Measurements from ENCODE around the gene EXOSC1.

EXOSC1 gene, protein sequence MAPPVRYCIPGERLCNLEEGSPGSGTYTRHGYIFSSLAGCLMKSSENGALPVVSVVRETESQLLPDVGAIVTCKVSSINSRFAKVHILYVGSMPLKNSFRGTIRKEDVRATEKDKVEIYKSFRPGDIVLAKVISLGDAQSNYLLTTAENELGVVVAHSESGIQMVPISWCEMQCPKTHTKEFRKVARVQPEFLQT

DNA sequence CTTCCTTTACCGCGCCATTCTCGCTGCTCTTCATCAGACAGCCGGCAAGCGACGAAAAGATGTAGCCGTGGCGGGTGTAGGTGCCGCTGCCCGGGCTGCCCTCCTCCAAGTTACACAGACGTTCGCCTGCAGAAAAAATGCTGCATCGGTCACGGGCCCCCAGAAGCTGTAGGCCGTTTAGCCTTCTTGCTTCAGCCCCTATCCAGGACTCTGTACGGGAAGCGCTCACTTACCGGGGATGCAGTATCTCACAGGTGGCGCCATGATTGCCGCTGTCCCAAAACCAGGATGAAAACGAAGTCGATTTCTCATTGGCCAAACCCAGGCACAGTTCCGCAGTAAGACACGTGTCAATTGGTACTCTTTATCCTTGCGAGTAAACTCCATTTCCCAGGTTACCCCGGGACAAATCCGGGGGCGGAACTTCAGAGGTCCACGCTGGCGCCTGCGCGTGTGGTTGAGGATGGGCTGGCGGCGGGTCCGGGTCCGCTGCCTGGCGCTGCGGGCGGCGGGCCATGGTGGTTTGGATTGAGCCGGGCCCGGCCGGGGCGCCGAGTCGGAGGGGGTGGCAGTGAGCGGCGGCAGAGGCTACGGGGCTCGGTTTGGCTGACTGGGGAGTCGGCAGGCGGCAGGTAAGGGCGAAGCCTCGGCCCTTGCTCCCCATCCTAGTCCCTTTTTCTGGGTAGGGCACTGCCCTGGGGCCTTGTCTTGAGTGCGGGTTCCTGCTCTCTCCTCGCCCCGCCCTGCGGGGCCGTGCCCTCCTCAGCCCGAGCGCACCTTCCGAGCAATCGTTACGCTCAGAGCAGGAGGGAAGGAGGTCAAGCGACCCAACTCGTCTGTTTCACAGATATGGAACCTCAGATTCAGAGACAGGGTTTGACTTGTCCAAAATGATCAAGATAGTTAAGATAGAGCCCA is at the start of gene EXOSC1, which contains the start of gene ZDHHC16:
Gene EXOSC1, minus strand, starts transcription at position 285 of the 918 bp plus-strand sequence. Its CDS starts 21 bp downstream, at position 264.
Gene ZDHHC16, plus strand, starts transcription at position 454 of the 918 bp plus-strand sequence. CDS start 5,501 bp downstream, outside the sequence.
- no peak for TF ChIP-seq Cebpa-rat (IDR thresholded peaks at IDR 0.05)
- Histone ChIP-seq H3K27me3 (no peaks in the 10 kb centered on the region), H3K9ac (peak within 1 kb of the TSS; percentile 87), H3K27ac (peak within 1 kb of the TSS; percentile 77), H4K20me1 (peaks cover 44% of the 10 kb centered on the region), H3K36me3 (peaks cover 42% of the 10 kb centered on the region), H3K4me2 (peak within 1 kb of the TSS; percentile 93), H3K4me3 (peak within 1 kb of the TSS; percentile 85), H3K4me1 (peaks cover 41% of the 10 kb centered on the region), H3K9me3 (no peaks in the 10 kb centered on the region)

DNA sequence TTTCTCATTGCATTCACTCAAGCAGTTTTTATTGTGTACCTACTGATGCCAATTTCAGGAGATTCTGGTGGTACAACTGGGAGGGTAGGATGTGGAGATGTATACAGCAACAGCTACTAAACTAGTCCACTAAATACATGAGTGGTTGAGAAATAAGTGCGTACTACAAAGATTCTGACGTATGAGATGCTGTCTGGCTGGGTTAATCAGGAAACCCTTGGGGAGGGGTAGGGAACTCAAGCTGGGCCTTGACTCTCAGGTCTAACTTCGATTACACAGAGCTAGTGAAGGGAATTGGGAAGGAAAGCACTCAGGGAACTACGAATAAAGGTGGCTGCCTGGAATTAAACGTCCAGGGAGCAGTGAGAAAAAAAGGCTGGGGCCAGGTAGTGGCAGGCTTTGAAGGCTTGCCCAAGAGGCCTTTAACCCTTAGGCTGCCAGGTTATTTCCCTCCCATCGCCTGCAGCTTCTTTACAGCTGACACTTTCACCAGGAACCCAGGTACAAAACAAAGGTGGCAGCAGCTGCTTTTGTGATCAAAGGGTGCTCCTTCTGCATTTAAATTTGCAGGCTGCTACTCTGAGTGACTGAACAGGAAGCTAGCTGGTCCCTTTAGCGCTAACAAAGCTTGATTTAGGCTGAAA is 49.2 kb upstream of the EXOSC1 start:
- Histone ChIP-seq H3K4me3 (no peak overlapping the region), H3K9me3 (no peaks in the 10 kb centered on the region), H3K4me2 (peak overlapping the region; percentile 52), H3K27me3 (peaks cover 12% of the 10 kb centered on the region), H4K20me1 (peaks cover 90% of the 10 kb centered on the region), H3K36me3 (peaks cover 27% of the 10 kb centered on the region), H3K4me1 (peaks cover 68% of the 10 kb centered on the region), H3K9ac (peak overlapping the region; percentile 23), H3K27ac (no peak overlapping the region)
- no peak for TF ChIP-seq Cebpa-rat (IDR thresholded peaks at IDR 0.05)

DNA sequence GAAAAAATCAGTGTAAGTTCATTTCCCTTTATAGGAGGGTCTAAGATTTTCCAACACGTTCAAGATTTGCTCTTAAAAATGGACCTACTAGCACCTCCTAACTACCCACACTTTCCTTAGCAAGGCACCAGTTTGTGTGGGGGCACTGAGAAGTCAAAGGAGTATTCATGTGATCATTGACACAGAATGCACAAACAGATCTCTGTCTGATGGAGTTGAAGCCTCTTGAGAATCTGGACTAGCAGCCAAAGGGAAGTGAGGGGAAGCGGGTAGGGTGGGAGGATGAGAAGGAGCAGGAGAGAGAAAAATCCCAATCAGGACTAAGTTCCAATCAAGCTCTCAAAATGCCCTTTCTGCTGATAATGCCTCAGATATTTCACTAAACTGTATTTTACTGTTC is 48.3 kb upstream of the EXOSC1 start:
- peak overlapping the region; percentile 8; the same call in 1 of the 2 replicates for H3K4me2 ChIP-seq
- no peaks in the 10 kb centered on the region for H3K9me3 ChIP-seq
- H3K36me3 ChIP-seq: peaks cover 29% of the 10 kb centered on the region
- no peak overlapping the region for H3K4me3 ChIP-seq
- no peak for TF ChIP-seq Cebpa-rat (IDR thresholded peaks at IDR 0.05)
- peaks cover 90% of the 10 kb centered on the region for H4K20me1 ChIP-seq
- no peak overlapping the region for H3K27ac ChIP-seq
- H3K27me3 ChIP-seq: peaks cover 4% of the 10 kb centered on the region
- peaks cover 59% of the 10 kb centered on the region for H3K4me1 ChIP-seq
- H3K9ac ChIP-seq: no peak overlapping the region

DNA sequence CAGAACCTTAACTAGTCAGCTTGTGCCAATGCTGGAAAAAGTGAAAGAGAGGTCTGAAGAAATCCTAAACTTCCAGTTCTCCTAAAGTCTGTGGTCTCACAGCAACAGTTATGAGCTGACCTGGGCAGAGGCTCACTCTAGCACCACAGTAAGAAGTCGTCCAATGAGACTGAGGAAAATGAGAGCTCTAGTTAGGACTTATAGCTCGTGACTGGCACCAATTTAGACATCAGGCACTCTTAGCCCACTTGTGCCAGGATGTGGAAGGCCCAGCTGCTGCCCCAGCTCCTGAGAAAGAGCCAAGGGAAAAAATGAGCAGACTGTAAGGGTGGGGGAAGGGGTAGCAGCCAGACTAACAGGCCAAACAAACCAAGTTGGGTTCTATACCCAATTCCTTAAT is 44.8 kb upstream of the EXOSC1 start:
- Histone ChIP-seq H3K9me3 (no peaks in the 10 kb centered on the region), H4K20me1 (peaks cover 94% of the 10 kb centered on the region), H3K36me3 (peaks cover 34% of the 10 kb centered on the region), H3K27me3 (no peaks in the 10 kb centered on the region), H3K27ac (no peak overlapping the region), H3K4me1 (peaks cover 40% of the 10 kb centered on the region), H3K4me2 (peak overlapping the region; percentile 60), H3K9ac (no peak overlapping the region), H3K4me3 (no peak overlapping the region)
- no peak for TF ChIP-seq Cebpa-rat (IDR thresholded peaks at IDR 0.05)

DNA sequence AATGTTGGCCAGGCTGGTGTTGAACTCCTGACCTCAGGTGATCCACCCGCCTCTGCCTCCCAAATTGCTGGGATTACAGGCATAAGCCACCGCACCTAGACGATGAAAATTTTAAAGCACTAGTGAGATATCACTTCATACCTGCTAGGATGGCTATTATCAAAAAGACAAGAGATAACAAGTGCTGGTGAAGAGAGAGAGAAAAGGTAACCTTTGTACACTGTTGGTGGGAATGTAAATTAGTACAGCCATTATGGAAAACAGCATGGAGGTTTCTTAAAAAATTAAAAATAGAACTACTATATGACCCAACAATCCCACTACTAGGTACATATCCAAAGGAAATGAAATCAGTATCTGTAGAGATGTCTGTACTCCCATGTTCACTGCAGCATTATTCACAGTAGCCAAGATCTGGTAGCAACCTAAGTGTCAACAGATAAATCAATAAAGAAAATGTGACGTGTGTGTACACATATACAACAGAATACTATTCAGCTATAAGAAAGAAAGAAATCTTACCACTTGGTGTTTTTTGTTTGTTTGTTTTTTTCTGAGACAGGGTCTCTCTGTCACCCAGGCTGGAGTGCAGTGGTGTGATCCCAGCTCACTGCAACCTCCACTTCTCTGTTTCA is 40.0 kb upstream of the EXOSC1 start:
- no peaks in the 10 kb centered on the region for H3K9me3 ChIP-seq
- no peak overlapping the region for H3K27ac ChIP-seq
- H3K4me3 ChIP-seq: no peak overlapping the region
- peaks cover 90% of the 10 kb centered on the region for H4K20me1 ChIP-seq
- no peak overlapping the region for H3K9ac ChIP-seq
- H3K36me3 ChIP-seq: peaks cover 60% of the 10 kb centered on the region
- TF ChIP-seq Cebpa-rat (IDR thresholded peaks at IDR 0.05): no peak
- H3K27me3 ChIP-seq: no peaks in the 10 kb centered on the region
- H3K4me2 ChIP-seq: no peak overlapping the region
- H3K4me1 ChIP-seq: peaks cover 5% of the 10 kb centered on the region

DNA sequence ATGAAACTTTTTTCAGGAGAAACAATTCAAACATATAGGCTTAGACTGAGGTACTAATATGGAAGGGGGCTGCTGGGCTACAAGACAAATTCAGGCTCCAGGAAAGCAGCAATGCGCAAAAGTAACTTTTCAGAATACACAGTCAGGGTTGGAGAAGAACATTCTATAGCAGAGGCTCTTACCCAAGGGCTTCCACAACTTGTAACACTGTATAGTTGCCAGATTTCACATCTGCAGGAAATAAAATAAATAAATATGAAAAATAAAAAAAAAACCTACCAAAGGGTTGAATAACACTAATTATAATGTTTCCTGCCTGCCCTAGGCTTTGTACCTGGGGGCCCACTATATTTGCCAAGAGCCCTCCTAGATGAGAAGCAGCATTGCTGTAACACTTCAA is 38.1 kb upstream of the EXOSC1 start:
- no peaks in the 10 kb centered on the region for H3K27me3 ChIP-seq
- H4K20me1 ChIP-seq: peaks cover 75% of the 10 kb centered on the region
- no peak overlapping the region for H3K9ac ChIP-seq
- no peaks in the 10 kb centered on the region for H3K9me3 ChIP-seq
- no peak overlapping the region for H3K4me3 ChIP-seq
- H3K4me1 ChIP-seq: no peaks in the 10 kb centered on the region
- no peak overlapping the region for H3K4me2 ChIP-seq
- H3K27ac ChIP-seq: no peak overlapping the region
- no peak for TF ChIP-seq Cebpa-rat (IDR thresholded peaks at IDR 0.05)
- peaks cover 74% of the 10 kb centered on the region for H3K36me3 ChIP-seq

DNA sequence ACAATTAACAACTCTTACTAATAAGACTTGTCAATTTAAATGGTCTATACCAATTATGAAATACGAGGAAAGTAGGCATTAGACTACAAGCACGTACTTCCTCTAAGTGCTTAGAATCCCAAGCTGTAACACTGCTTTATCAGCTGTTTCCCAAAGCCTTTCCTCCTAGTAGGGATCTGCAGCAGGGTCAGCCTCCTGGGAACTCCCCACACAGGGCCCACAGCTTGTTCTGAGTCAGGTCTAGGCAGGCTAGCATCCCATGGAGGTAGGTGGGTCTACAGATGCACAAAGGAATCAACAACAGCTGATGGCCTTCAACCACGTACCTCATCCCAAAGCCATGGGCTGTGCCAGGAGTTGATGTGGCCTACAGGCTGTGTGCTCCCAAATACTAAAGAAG is 37.7 kb upstream of the EXOSC1 start:
- Histone ChIP-seq H3K9ac (no peak overlapping the region), H3K9me3 (no peaks in the 10 kb centered on the region), H3K36me3 (peaks cover 78% of the 10 kb centered on the region), H4K20me1 (peaks cover 71% of the 10 kb centered on the region), H3K4me2 (no peak overlapping the region), H3K27ac (no peak overlapping the region), H3K4me3 (no peak overlapping the region), H3K27me3 (no peaks in the 10 kb centered on the region), H3K4me1 (no peaks in the 10 kb centered on the region)
- no peak for TF ChIP-seq Cebpa-rat (IDR thresholded peaks at IDR 0.05)

DNA sequence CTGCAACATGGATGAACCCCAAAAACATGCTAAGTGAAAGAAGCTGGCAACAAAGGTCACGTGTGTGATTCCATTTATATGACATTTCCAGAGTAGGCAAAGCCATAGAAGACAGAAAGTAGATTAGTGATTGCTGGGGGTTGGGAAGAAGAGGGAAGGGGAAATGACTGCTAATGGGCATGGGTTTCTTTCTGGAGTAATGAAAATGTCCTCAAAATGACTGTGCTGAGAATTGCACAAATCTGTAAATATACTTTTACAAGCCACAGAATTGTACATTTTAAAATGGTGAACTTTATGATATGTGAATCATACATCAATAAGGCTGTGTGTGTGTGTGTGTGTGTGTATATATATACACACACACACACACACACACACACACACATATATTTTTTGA is 36.6 kb upstream of the EXOSC1 start:
- Histone ChIP-seq H3K4me2 (no peak overlapping the region), H3K27me3 (no peaks in the 10 kb centered on the region), H3K4me3 (no peak overlapping the region), H3K4me1 (no peaks in the 10 kb centered on the region), H3K36me3 (peaks cover 86% of the 10 kb centered on the region), H3K9me3 (no peaks in the 10 kb centered on the region), H4K20me1 (peaks cover 71% of the 10 kb centered on the region), H3K27ac (no peak overlapping the region), H3K9ac (no peak overlapping the region)
- no peak for TF ChIP-seq Cebpa-rat (IDR thresholded peaks at IDR 0.05)

DNA sequence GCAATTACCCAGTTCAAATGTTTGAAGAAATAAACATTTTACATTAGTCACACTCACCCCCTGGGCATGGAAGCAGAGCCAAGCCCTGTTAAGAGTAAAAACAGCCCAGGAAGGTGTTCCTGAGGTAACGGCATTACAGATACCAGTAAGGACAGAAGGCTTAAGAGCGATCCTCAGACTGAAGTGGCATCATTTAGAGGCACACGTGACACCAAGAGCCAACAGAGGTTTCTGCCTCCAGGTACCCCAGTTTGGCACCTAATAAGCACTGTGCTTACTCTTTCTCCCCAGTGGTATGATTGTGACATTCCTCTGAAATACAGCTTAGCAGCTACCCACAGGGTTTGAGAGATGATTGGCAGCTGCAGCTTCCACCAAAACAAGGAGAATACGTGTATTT is 35.3 kb upstream of the EXOSC1 start:
- Histone ChIP-seq H3K4me3 (no peak overlapping the region), H3K9ac (no peak overlapping the region), H3K4me1 (no peaks in the 10 kb centered on the region), H3K4me2 (no peak overlapping the region), H3K27ac (no peak overlapping the region), H3K27me3 (no peaks in the 10 kb centered on the region), H4K20me1 (peaks cover 70% of the 10 kb centered on the region), H3K36me3 (peaks cover 95% of the 10 kb centered on the region), H3K9me3 (no peaks in the 10 kb centered on the region)
- no peak for TF ChIP-seq Cebpa-rat (IDR thresholded peaks at IDR 0.05)
